Measurements from ENCODE around the gene MAP3K15.

Gene MAP3K15

GRCh38 chrX:19548934-19549333 lies 33.6 kb upstream of the MAP3K15 start:
- in situ Hi-C loops (cut with MboI; ENCODE audit: low sequenced_read_pairs, unreplicated experiment) = no loop called here
- no peak for TF ChIP-seq CTCF (IDR thresholded peaks at IDR 0.05; ENCODE audit: borderline replicate concordance, control extremely low read depth, extremely low read depth, insufficient read depth, missing control alignments)
- no peak for DNase-seq (ENCODE audit: low spot score)

- TF ChIP-seq CTCF (IDR thresholded peaks at IDR 0.05; ENCODE audit: borderline replicate concordance, control extremely low read depth, extremely low read depth, insufficient read depth, missing control alignments) = no peak
- in situ Hi-C loops (cut with MboI; ENCODE audit: low sequenced_read_pairs, unreplicated experiment) = no loop called here
- no peak for DNase-seq (ENCODE audit: low spot score)
Observed at GRCh38 chrX:19548279-19548678, 33.0 kb upstream of the MAP3K15 start.

DNA sequence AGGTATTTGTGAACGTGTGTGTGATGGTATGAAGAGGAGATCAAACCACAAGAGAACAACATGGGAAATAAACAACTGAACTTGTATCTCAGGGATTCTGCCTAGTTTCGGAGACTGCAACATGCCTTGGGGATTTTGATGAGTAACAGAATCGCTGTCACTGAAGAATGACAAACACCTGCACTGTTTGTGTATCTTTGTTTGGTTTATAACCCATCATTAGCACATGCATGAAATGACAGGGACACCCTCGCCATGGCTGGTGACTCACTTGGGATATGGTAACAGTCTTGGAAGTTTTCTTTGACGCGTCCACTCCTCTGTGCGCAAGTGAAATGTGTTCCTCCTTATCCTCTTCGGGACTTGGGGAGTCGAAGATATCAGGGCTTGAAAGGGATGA lies 30.3 kb upstream of the MAP3K15 start:
- in situ Hi-C loops (cut with MboI; ENCODE audit: low sequenced_read_pairs, unreplicated experiment) = no loop called here

DNA sequence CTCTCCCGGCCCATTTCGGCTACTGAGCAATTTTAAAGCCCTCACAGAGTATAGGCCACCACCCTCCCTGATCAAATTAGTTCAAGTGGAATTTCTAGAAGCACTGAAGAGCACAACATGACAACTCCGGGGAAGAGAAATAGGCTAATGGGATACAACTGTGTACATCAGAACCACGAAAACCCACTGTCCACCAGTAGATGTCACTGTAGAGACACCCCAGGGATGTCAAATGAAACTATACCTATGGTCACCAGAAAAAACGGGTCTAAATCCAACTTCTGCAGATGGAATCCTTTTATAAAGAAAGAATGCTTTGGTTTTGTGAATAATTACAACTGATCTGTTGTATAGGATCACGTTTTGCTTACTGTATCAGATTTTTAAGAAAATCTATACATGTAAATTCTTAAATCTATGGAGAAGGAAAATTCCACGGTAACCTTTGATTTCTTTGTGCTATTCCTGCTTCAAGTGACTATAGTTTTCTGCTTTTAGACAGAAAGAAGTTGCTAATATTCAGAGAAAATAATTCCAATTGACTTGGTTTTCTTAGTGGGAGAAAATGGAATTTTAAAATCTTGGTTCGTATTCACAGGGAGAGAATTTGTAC lies 29.5 kb upstream of the MAP3K15 start:
- peak; percentile 46 for TF ChIP-seq CTCF (IDR thresholded peaks at IDR 0.05; ENCODE audit: borderline replicate concordance, control extremely low read depth, extremely low read depth, insufficient read depth, missing control alignments)
- in situ Hi-C loops (cut with MboI; ENCODE audit: low sequenced_read_pairs, unreplicated experiment) = no loop called here

More for the DNA sequence above, 30.3 kb upstream of the MAP3K15 start:
- no peak for TF ChIP-seq CTCF (IDR thresholded peaks at IDR 0.05; ENCODE audit: borderline replicate concordance, control extremely low read depth, extremely low read depth, insufficient read depth, missing control alignments)
- no peak for DNase-seq (ENCODE audit: low spot score)

DNA sequence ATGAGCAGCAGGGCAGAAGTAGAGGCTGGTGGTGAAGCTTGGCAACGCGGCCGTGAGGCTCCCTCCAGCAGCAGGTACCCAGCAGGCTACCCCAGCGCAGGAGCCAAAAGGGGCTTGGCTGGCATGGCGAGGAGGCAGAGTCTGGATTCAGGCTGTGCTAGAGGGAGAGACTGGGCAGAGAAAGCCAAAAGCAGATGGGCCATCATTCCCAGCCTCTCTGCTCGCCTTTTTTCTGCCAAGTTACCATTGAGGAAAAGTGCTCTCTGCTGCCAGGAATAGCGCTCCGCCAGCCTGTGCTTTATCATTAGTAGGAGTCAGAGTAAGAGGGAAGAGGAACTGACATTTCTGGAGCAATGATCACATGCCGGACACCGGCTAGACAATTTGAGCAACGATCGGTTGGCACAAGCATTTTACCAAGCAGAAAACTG lies 28.7 kb upstream of the MAP3K15 start:
- TF ChIP-seq CTCF (IDR thresholded peaks at IDR 0.05; ENCODE audit: borderline replicate concordance, control extremely low read depth, extremely low read depth, insufficient read depth, missing control alignments) = no peak
- in situ Hi-C loops (cut with MboI; ENCODE audit: low sequenced_read_pairs, unreplicated experiment) = no loop called here
- no peak for DNase-seq (ENCODE audit: low spot score)

More for the DNA sequence above, 29.5 kb upstream of the MAP3K15 start:
- DNase-seq (ENCODE audit: low spot score) = peak; percentile 69

DNA sequence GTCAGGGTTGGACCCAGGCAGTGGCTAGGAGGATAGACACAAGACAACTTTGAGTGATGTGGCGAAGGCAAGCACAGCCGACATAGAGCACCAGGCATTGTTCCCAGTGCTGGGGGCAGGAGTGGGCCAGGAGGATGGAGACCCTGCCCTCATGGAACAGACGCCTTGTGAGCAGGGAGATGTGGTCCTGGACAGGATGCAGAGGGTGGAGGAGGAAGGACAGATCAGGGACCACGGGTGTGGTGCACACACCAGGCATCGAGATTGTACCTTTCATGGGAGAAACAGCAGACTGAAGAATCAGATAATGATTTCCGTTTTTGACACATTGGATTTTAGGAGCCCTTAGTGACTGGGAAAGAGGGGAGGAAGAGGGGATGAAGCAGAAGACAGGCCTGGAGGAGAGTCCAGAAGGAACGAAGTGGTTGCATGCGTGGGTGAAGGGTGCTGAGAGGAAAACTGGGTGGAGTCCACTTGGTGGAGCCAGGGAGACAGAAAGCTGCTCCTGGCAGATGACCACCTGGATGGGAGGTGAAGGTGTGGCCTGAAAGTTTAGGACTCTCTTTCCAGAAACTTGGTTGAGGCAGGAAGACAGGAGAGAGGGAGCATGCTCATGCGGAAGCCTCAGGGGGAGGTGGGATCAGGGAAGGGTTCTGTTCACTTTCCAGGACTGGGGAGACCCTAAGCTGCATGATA lies 27.9 kb upstream of the MAP3K15 start:
- in situ Hi-C loops (cut with MboI; ENCODE audit: low sequenced_read_pairs, unreplicated experiment) = no loop called here

More for the DNA sequence above, 27.9 kb upstream of the MAP3K15 start:
- no peak for DNase-seq (ENCODE audit: low spot score)
- no peak for TF ChIP-seq CTCF (IDR thresholded peaks at IDR 0.05; ENCODE audit: borderline replicate concordance, control extremely low read depth, extremely low read depth, insufficient read depth, missing control alignments)
